ENCODE data around the gene UTF1. TPM values are rescaled to one million over a fixed set of nuclear protein-coding genes. Genes with fewer than 3 reads are reported as not detected.

Gene UTF1
- polyA plus RNA-seq, 6 donors from 2014 or later = 0.23 to 0.61 (median 0.27) TPM; not detected in 1

DNA sequence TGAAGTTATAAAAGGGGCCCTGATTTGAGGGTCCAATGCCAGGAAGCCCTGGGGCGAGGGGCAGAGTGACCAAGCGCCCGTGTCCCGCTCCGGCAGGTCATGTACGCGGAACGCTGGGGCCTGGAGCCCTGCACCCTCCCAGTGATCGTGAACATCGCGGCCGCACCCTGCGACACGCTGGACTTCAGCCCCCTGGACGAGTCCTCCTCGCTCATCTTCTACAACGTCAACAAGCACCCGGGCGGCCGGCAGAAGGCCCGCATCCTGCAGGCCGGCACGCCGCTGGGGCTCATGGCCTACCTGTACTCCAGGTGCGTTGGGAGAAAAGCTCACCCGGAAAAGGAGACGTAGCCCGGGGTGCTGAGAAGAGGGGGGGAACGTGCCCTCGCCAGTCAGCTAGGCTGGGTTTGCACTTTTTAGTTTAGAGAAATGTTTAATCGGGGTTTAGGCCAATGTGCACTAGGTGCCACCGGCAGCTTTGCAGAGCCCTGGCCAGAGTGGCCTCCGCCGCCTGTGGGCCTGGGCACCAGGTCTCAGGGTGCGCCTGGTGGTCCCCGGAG lies 22.9 kb upstream of the UTF1 start:
- Mint-ChIP-seq H3K27me3 (peaks cover 0 to 12% (median 9%) of the 10 kb centered on the region in 3 donors), H3K9me3 (peaks cover 0 to 2% (median 0%) of the 10 kb centered on the region in 7 donors), H3K4me1 (peaks cover 0 to 5% (median 0%) of the 10 kb centered on the region in 3 donors), H3K36me3 (no peaks in the 10 kb centered on the region), H3K27ac (no peak overlapping the region), H3K4me3 (no peak overlapping the region)
- DNase-seq (no peak), ATAC-seq (ENCODE audit: low read depth in 2 of 2) (no peak)

DNA sequence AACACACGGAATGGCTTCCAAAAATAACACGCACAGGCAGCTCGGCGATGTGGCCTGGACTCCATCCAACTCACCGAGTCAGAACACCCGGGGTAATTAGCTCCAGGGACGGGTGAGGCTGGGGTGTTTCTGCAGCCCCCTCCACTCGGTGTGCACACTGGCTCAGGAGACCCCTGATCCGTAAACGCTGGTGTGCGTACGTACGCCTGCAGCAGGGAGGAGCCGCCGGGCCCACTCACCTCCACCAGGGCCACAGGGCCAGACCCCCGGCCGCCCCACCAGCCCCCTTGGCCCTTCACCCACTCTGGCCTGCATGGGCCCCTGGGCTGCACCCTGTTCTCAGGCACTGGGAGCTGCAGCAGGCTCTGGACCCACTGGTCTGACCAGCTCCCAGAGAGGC lies 22.4 kb upstream of the UTF1 start:
- no peak for DNase-seq

GRCh38 chr10:133208466-133208865 lies 21.6 kb upstream of the UTF1 start:
- Mint-ChIP-seq H3K9me3 (peaks cover 0 to 2% (median 0%) of the 10 kb centered on the region in 7 donors), H3K4me1 (peaks cover 0 to 6% (median 0%) of the 10 kb centered on the region in 3 donors), H3K27ac (no peak overlapping the region), H3K36me3 (no peaks in the 10 kb centered on the region), H3K27me3 (peaks cover 0 to 14% (median 13%) of the 10 kb centered on the region in 3 donors), H3K4me3 (no peak overlapping the region)
- ATAC-seq (ENCODE audit: low read depth in 2 of 2) = no peak
- DNase-seq = no peak

More for the DNA sequence above, 22.4 kb upstream of the UTF1 start:
- Mint-ChIP-seq H3K27me3 (peaks cover 0 to 14% (median 13%) of the 10 kb centered on the region in 3 donors), H3K4me1 (peaks cover 0 to 6% (median 0%) of the 10 kb centered on the region in 3 donors), H3K36me3 (no peaks in the 10 kb centered on the region), H3K4me3 (no peak overlapping the region), H3K27ac (no peak overlapping the region), H3K9me3 (peaks cover 0 to 2% (median 0%) of the 10 kb centered on the region in 7 donors)
- ATAC-seq (ENCODE audit: low read depth in 2 of 2) = no peak

GRCh38 chr10:133209117-133209516 lies 20.9 kb upstream of the UTF1 start:
- Mint-ChIP-seq H3K9me3 (peaks cover 0 to 2% (median 0%) of the 10 kb centered on the region in 7 donors), H3K27ac (no peak overlapping the region), H3K4me3 (no peak overlapping the region), H3K4me1 (peaks cover 0 to 6% (median 0%) of the 10 kb centered on the region in 3 donors), H3K36me3 (no peaks in the 10 kb centered on the region), H3K27me3 (peaks cover 0 to 14% (median 13%) of the 10 kb centered on the region in 3 donors)
- ATAC-seq (ENCODE audit: low read depth in 2 of 2) (no peak), DNase-seq (no peak)

DNA sequence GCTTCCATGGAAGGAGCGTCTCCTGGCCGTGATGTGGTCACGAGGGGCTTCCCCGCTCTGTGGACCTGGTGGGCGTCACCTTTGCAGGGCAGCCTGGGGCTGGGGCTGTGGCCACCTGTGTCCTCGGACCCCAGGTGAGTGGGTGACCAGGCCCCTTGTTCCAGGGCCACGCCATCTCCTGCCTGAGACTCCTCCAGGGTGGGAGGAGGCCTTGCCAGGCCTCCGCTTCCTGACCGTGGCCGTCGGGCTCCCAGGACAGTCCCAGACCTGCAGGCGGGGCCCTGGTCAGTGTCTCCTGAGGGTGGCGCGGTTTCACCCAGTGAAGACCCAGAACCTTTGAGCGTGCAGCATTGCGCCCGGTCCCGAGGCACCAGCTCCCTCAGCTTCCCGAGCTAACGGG lies 20.4 kb upstream of the UTF1 start:
- Mint-ChIP-seq H3K36me3 (no peaks in the 10 kb centered on the region), H3K27ac (no peak overlapping the region), H3K4me3 (no peak overlapping the region), H3K4me1 (peaks cover 0 to 6% (median 0%) of the 10 kb centered on the region in 3 donors), H3K27me3 (peaks cover 0 to 14% (median 13%) of the 10 kb centered on the region in 3 donors), H3K9me3 (peaks cover 0 to 2% (median 0%) of the 10 kb centered on the region in 7 donors)
- DNase-seq = no peak
- ATAC-seq (ENCODE audit: low read depth in 2 of 2) = no peak

DNA sequence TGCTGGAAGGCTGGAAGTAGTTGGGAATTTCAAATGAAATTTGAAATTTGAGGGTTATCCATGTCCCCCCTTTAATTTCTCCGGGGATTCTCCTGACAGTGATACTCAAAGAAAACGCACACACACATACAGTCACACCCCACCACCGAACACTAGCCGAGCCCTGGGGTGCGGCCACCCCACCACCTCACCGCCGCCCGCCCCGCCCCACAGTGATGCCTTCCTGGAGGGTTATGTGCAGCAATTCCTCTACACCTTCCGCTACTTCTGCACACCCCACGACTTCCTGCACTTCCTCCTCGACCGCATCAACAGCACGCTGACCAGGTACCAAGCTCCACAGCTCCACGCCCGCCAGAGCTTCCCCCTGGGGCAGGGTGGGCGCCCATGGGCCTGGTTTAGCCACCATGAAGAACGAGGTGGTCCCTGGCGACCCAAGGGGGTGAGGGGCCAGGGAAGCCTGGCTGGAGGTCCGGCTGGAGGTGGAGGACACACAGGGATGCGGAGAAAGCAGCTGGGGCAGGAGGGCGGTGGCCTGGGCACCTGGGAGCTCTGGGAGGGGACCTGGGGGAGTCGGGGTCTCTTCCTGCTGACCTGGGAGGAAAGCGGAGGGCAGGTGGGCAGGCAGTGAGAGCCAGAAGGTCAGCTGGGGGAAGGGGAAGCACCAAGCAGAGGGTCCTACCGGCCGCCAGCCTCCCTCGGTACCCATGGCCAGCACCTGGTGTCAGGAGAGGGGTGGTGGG lies 19.4 kb upstream of the UTF1 start:
- no peak overlapping the region for H3K4me3 Mint-ChIP-seq
- ATAC-seq (ENCODE audit: low read depth in 2 of 2) = no peak
- H3K36me3 Mint-ChIP-seq = no peaks in the 10 kb centered on the region
- H3K27me3 Mint-ChIP-seq = peaks cover 0 to 20% (median 13%) of the 10 kb centered on the region in 3 donors
- no peak overlapping the region for H3K27ac Mint-ChIP-seq
- DNase-seq = no peak
- H3K9me3 Mint-ChIP-seq = peaks cover 0 to 2% (median 0%) of the 10 kb centered on the region in 7 donors
- H3K4me1 Mint-ChIP-seq = peaks cover 0 to 6% (median 0%) of the 10 kb centered on the region in 3 donors

DNA sequence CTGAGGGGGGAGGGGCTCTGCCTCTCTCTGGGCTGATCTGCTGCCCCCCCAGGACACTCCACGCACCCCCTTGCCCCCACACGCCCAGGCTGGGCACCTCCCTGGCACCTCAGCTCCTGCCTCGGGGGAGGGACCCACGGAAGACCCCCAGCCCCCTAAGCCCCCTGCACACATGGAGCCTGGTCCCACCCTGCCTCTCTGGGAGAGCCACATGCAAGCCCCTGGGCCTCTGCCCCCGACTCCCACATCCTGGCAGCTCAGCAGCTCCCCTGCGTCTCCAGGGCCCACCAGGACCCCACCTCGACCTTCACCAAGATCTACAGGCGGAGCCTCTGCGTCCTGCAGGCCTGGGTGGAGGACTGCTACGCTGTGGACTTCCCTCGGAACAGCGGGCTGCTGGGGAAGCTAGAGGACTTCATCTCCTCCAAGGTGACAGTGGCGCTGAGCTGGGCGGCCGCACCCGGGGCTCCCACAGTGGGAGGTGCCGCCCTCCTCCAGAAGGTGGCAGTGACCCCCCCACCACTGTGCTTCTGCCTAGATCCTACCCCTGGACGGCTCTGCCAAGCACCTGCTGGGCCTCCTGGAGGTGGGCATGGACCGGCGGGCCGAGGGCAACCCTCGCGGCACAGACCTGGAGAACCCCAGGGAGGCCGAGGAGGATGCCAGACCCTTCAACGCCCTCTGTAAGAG lies 18.7 kb upstream of the UTF1 start:
- Mint-ChIP-seq H3K4me1 (peaks cover 0 to 6% (median 0%) of the 10 kb centered on the region in 3 donors), H3K27ac (no peak overlapping the region), H3K4me3 (peak overlapping the region in 1 of 8 donors; percentile 66), H3K9me3 (peaks cover 0 to 2% (median 0%) of the 10 kb centered on the region in 7 donors), H3K36me3 (no peaks in the 10 kb centered on the region), H3K27me3 (peaks cover 0 to 26% (median 20%) of the 10 kb centered on the region in 3 donors)
- no peak for DNase-seq
- no peak for ATAC-seq (ENCODE audit: low read depth in 2 of 2)

DNA sequence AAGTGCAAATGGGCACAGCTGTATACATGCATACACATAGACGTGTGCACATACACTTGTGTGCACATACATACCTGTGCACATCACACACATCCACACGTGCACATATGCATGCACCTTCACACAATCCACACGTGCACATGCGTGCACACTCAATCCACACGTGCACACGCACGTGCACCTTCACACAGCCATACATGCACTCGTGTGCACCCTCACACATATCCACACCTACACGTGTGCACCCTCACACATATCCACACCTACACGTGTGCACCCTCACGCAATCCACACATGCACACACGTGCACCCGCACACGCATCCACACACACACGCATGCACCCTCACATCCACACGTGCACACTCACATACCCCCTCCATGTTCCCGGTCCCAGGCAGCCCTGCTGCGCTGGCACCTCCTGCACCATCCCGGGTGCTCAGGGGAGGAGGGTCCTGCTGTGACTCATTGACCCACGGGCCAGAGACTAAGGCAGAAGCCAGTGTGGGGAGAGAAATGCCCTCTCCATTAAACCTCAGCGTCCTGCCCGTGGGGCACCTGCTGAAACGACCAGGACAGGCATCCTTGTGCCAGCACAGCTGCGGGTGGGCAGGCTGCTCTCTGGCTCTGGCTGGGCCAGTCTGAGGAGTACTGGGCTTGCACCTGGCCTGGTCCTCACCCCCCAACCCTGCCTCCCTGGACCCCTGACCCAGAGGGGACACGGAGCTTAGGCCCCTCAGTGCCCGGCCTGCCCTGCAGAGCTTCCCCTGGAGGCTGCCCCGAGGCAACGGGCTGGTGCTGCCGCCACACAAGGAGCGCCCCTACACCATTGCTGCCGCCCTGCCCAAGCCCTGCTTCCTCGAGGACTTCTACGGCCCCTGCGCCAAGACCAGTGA lies 17.8 kb upstream of the UTF1 start:
- H3K36me3 Mint-ChIP-seq = no peaks in the 10 kb centered on the region
- H3K27ac Mint-ChIP-seq = no peak overlapping the region
- H3K27me3 Mint-ChIP-seq = peaks cover 6 to 32% (median 20%) of the 10 kb centered on the region in 3 donors

GRCh38 chr10:133212853-133213494 lies 17.0 kb upstream of the UTF1 start:
- peaks cover 0 to 2% (median 0%) of the 10 kb centered on the region in 7 donors for H3K9me3 Mint-ChIP-seq
- H3K36me3 Mint-ChIP-seq = no peaks in the 10 kb centered on the region
- H3K4me1 Mint-ChIP-seq = peaks cover 0 to 6% (median 0%) of the 10 kb centered on the region in 3 donors
- H3K4me3 Mint-ChIP-seq = no peak overlapping the region
- no peak overlapping the region for H3K27ac Mint-ChIP-seq
- ATAC-seq (ENCODE audit: low read depth in 2 of 2) (no peak), DNase-seq (no peak)
- H3K27me3 Mint-ChIP-seq = peaks cover 6 to 32% (median 20%) of the 10 kb centered on the region in 3 donors

More for the DNA sequence above, 17.8 kb upstream of the UTF1 start:
- H3K4me1 Mint-ChIP-seq = peaks cover 0 to 6% (median 0%) of the 10 kb centered on the region in 3 donors
- H3K4me3 Mint-ChIP-seq = no peak overlapping the region
- DNase-seq (no peak), ATAC-seq (ENCODE audit: low read depth in 2 of 2) (no peak)
- peaks cover 0 to 2% (median 0%) of the 10 kb centered on the region in 7 donors for H3K9me3 Mint-ChIP-seq

- H3K27ac Mint-ChIP-seq = peak overlapping the region in 1 of 6 donors; percentile 64
- H3K36me3 Mint-ChIP-seq = no peaks in the 10 kb centered on the region
- ATAC-seq (ENCODE audit: low read depth in 2 of 2) (no peak), DNase-seq (no peak)
- H3K4me3 Mint-ChIP-seq = no peak overlapping the region
- peaks cover 0 to 6% (median 0%) of the 10 kb centered on the region in 3 donors for H3K4me1 Mint-ChIP-seq
- H3K9me3 Mint-ChIP-seq = peaks cover 0 to 2% (median 0%) of the 10 kb centered on the region in 7 donors
- peaks cover 6 to 37% (median 20%) of the 10 kb centered on the region in 3 donors for H3K27me3 Mint-ChIP-seq
These were observed 16.2 kb upstream of the UTF1 start for GRCh38 chr10:133213641-133214467.

GRCh38 chr10:133214468-133215410 lies 15.3 kb upstream of the UTF1 start:
- Mint-ChIP-seq H3K27me3 (peaks cover 6 to 38% (median 20%) of the 10 kb centered on the region in 3 donors), H3K4me3 (no peak overlapping the region), H3K36me3 (no peaks in the 10 kb centered on the region), H3K9me3 (peaks cover 0 to 2% (median 0%) of the 10 kb centered on the region in 7 donors), H3K27ac (no peak overlapping the region), H3K4me1 (peaks cover 0 to 6% (median 0%) of the 10 kb centered on the region in 3 donors)
- ATAC-seq (ENCODE audit: low read depth in 2 of 2) (no peak), DNase-seq (no peak)

Data from naive B cell (primary cell).